Trophoblast cell (in vitro differentiated cells and primary cell): ENCODE results near the gene DPP6.

Experiments
- DNase-seq, 2 donors: peaks; one replicate each; pipeline ENCODE4 v3.0.0-alpha.2; 2016
- H2AFZ ChIP-seq: 2 replicates; pipeline ENCODE4 v1.6.1; 2013; ENCODE audit warnings: low read length, moderate library complexity, mild to moderate bottlenecking; ENCODE audit not compliant: insufficient read depth, poor library complexity
- H2AK5ac ChIP-seq: 2 replicates; pipeline ENCODE4 v1.6.1; 2013; ENCODE audit warnings: mild to moderate bottlenecking, low read length
- H2BK120ac ChIP-seq: 2 replicates; pipeline ENCODE4 v1.6.1; 2013; ENCODE audit warnings: low read length, mild to moderate bottlenecking, moderate library complexity; ENCODE audit not compliant: insufficient read depth, poor library complexity
- H2BK12ac ChIP-seq: 2 replicates; pipeline ENCODE4 v1.6.1; 2013; ENCODE audit warnings: mild to moderate bottlenecking, low read length, moderate library complexity
- H2BK5ac ChIP-seq: 2 replicates; pipeline ENCODE4 v1.6.1; 2013; ENCODE audit warnings: low read length, low read depth, moderate library complexity, mild to moderate bottlenecking; ENCODE audit not compliant: poor library complexity
- H3K14ac ChIP-seq: 2 replicates; pipeline ENCODE4 v1.6.1; 2013; ENCODE audit warnings: mild to moderate bottlenecking, low read length
- H3K18ac ChIP-seq: 2 replicates; pipeline ENCODE4 v1.6.1; 2013; ENCODE audit warnings: mild to moderate bottlenecking, low read length
- H3K23ac ChIP-seq: 2 replicates; pipeline ENCODE4 v1.6.1; 2013; ENCODE audit warnings: low read length
- H3K27ac ChIP-seq: 2 replicates; pipeline ENCODE4 v1.5.1; 2013; ENCODE audit warnings: low read depth, mild to moderate bottlenecking, inconsistent platforms, low read length, moderate library complexity
- H3K27me3 ChIP-seq: 2 replicates; pipeline ENCODE4 v1.6.1; 2013; ENCODE audit warnings: inconsistent platforms, mild to moderate bottlenecking, low read length, moderate library complexity; ENCODE audit not compliant: insufficient read depth
- H3K36me3 ChIP-seq, 2 experiments: 1 replicate in 1 of 2; 2 replicates in 1 of 2; pipeline ENCODE4 v1.6.1; 2013; ENCODE audit warnings: low read length in 2 of 2, mild to moderate bottlenecking in 2 of 2, moderate library complexity in 1 of 2; ENCODE audit not compliant: insufficient read depth in 2 of 2, control insufficient read depth in 1 of 2
- H3K4ac ChIP-seq: 2 replicates; pipeline ENCODE4 v1.6.1; 2013; ENCODE audit warnings: low read depth, mild to moderate bottlenecking, low read length, moderate library complexity
- H3K4me1 ChIP-seq, 2 experiments: 1 replicate in 1 of 2; 2 replicates in 1 of 2; pipeline ENCODE4 v1.6.1; 2013; ENCODE audit warnings: low read length in 2 of 2, mild to moderate bottlenecking in 2 of 2, moderate library complexity in 1 of 2; ENCODE audit not compliant: insufficient read depth in 2 of 2, control insufficient read depth in 1 of 2
- H3K4me2 ChIP-seq: 2 replicates; pipeline ENCODE4 v1.6.1; 2013; ENCODE audit warnings: inconsistent platforms, mild to moderate bottlenecking, low read length, moderate library complexity
- H3K4me3 ChIP-seq: 2 replicates; pipeline ENCODE4 v1.5.1; 2013; ENCODE audit warnings: mild to moderate bottlenecking, low read depth, low read length, inconsistent platforms
- H3K79me1 ChIP-seq: one replicate; pipeline ENCODE4 v1.6.1; 2013; ENCODE audit warnings: low read length
- H3K79me2 ChIP-seq: 2 replicates; pipeline ENCODE4 v1.6.1; 2013; ENCODE audit warnings: low read length, mild to moderate bottlenecking; ENCODE audit not compliant: control insufficient read depth, insufficient read depth, poor library complexity
- H3K9ac ChIP-seq: 2 replicates; pipeline ENCODE4 v1.6.1; 2013; ENCODE audit warnings: mild to moderate bottlenecking, low read length
- H3K9me3 ChIP-seq: 2 replicates; pipeline ENCODE4 v1.6.1; 2013; ENCODE audit warnings: low read depth, mild to moderate bottlenecking, control low read depth, inconsistent platforms, low read length; ENCODE audit not compliant: insufficient read depth
- H4K12ac ChIP-seq: 2 replicates; pipeline ENCODE4 v1.6.1; 2013; ENCODE audit warnings: low read depth, mild to moderate bottlenecking, low read length, moderate library complexity
- H4K8ac ChIP-seq: 2 replicates; pipeline ENCODE4 v1.6.1; 2013; ENCODE audit warnings: low read depth, mild to moderate bottlenecking, low read length, moderate library complexity
- H4K91ac ChIP-seq: one replicate; pipeline ENCODE4 v1.6.1; 2013; ENCODE audit warnings: low read depth, mild to moderate bottlenecking, low read length, moderate library complexity
- WGBS: extraction: QIAGEN DNeasy Blood & Tissue Kit; methylation state at CpG from one replicate; pipeline ENCODE4 v1.1.7; 2013; ENCODE audit warnings: missing lambda C conversion rate; ENCODE audit not compliant: insufficient read length, insufficient coverage; ENCODE audit errors: extremely low coverage; 5-methylcytosine and 5-hydroxymethylcytosine counted together

DPP6 gene

GRCh38 chr7:154859747-154860620, 807.8 kb downstream of the DPP6 start:
- Histone ChIP-seq H3K4me3 (no peak overlapping the region), H3K9me3 (no peaks in the 10 kb centered on the region), H2BK5ac (no peak overlapping the region), H3K27ac (no peak overlapping the region), H2BK120ac (no peak overlapping the region), H3K18ac (no peak overlapping the region), H2AK5ac (no peak overlapping the region), H4K8ac (no peak overlapping the region), H3K14ac (no peak overlapping the region), H3K79me2 (no peaks in the 10 kb centered on the region), H3K4me1 (peaks cover 0 to 8% of the 10 kb centered on the region in 2 experiments), H3K27me3 (no peaks in the 10 kb centered on the region), H3K79me1 (no peaks in the 10 kb centered on the region), H2BK12ac (no peak overlapping the region), H3K9ac (no peak overlapping the region), H2AFZ (no peak overlapping the region), H3K23ac (no peak overlapping the region), H3K4me2 (no peak overlapping the region), H4K12ac (no peak overlapping the region), H4K91ac (no peak overlapping the region), H3K4ac (no peak overlapping the region), H3K36me3 (no peaks in the 10 kb centered on the region)
- no CpG with 5 or more reads among the region's 21 CpGs for WGBS
- no peak for DNase-seq

GRCh38 chr7:154860621-154861375, 808.6 kb downstream of the DPP6 start:
- no peak overlapping the region for H2AFZ ChIP-seq
- no peak overlapping the region for H3K18ac ChIP-seq
- H3K14ac ChIP-seq, result no peak overlapping the region
- no peak overlapping the region for H3K4me3 ChIP-seq
- no peaks in the 10 kb centered on the region for H3K79me2 ChIP-seq
- no peak overlapping the region for H3K4me2 ChIP-seq
- no peak overlapping the region for H2AK5ac ChIP-seq
- peaks cover 0 to 8% of the 10 kb centered on the region in 2 experiments for H3K4me1 ChIP-seq
- no peaks in the 10 kb centered on the region for H3K27me3 ChIP-seq
- H2BK120ac ChIP-seq, result no peak overlapping the region
- H3K79me1 ChIP-seq, result no peaks in the 10 kb centered on the region
- no peaks in the 10 kb centered on the region for H3K9me3 ChIP-seq
- H4K8ac ChIP-seq, result no peak overlapping the region
- no peak overlapping the region for H2BK5ac ChIP-seq
- no peak overlapping the region for H3K9ac ChIP-seq
- H2BK12ac ChIP-seq, result no peak overlapping the region
- no peaks in the 10 kb centered on the region for H3K36me3 ChIP-seq
- no peak overlapping the region for H4K12ac ChIP-seq
- DNase-seq, result no peak
- no peak overlapping the region for H4K91ac ChIP-seq
- no CpG with 5 or more reads among the region's 7 CpGs for WGBS
- no peak overlapping the region for H3K4ac ChIP-seq
- H3K27ac ChIP-seq, result no peak overlapping the region
- no peak overlapping the region for H3K23ac ChIP-seq

DNA sequence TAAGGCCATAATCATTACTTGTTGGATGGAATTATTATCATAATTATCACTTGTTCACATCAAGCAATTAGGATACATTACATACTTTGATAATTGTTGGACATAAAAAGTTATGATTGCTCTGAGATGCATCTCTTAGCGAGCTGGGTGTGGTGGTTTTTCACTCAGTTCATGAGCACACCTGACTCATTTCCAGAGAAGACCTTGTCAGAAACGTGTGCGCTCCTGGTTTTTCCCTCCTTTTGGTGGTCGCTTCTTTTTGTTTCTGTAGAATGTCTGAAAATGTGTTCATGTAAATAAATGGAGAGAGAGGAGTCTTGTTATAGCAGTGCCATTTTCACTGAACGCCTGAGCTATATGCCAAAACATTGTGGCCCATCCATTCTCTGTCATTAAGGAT, 809.4 kb downstream of the DPP6 start:
- H3K4ac ChIP-seq, result no peak overlapping the region
- H3K18ac ChIP-seq, result no peak overlapping the region
- H3K9me3 ChIP-seq, result peaks cover 4% of the 10 kb centered on the region
- H3K36me3 ChIP-seq, result no peaks in the 10 kb centered on the region
- no CpG with 5 or more reads among the region's 5 CpGs for WGBS
- H3K27ac ChIP-seq, result no peak overlapping the region
- H4K91ac ChIP-seq, result no peak overlapping the region
- no peaks in the 10 kb centered on the region for H3K79me1 ChIP-seq
- no peaks in the 10 kb centered on the region for H3K27me3 ChIP-seq
- no peak overlapping the region for H4K12ac ChIP-seq
- no peak overlapping the region for H2BK5ac ChIP-seq
- H3K23ac ChIP-seq, result no peak overlapping the region
- H3K4me2 ChIP-seq, result no peak overlapping the region
- H2AK5ac ChIP-seq, result no peak overlapping the region
- peaks cover 0 to 8% of the 10 kb centered on the region in 2 experiments for H3K4me1 ChIP-seq
- H2AFZ ChIP-seq, result no peak overlapping the region
- no peak overlapping the region for H4K8ac ChIP-seq
- DNase-seq, result no peak
- H3K4me3 ChIP-seq, result no peak overlapping the region
- no peak overlapping the region for H2BK120ac ChIP-seq
- H3K9ac ChIP-seq, result no peak overlapping the region
- H2BK12ac ChIP-seq, result no peak overlapping the region
- H3K14ac ChIP-seq, result no peak overlapping the region
- no peaks in the 10 kb centered on the region for H3K79me2 ChIP-seq

- Histone ChIP-seq H3K27me3 (no peaks in the 10 kb centered on the region), H3K79me1 (no peaks in the 10 kb centered on the region), H4K91ac (no peak overlapping the region), H4K8ac (no peak overlapping the region), H2BK120ac (no peak overlapping the region), H2AK5ac (no peak overlapping the region), H3K4me3 (no peak overlapping the region), H3K18ac (no peak overlapping the region), H4K12ac (no peak overlapping the region), H3K79me2 (no peaks in the 10 kb centered on the region), H3K4me2 (no peak overlapping the region), H2AFZ (no peak overlapping the region), H3K4ac (no peak overlapping the region), H3K4me1 (peaks cover 0 to 8% of the 10 kb centered on the region in 2 experiments), H3K23ac (no peak overlapping the region), H3K9me3 (peaks cover 4% of the 10 kb centered on the region), H2BK12ac (no peak overlapping the region), H3K27ac (no peak overlapping the region), H2BK5ac (no peak overlapping the region), H3K36me3 (no peaks in the 10 kb centered on the region), H3K9ac (no peak overlapping the region), H3K14ac (no peak overlapping the region)
- no CpG with 5 or more reads among the region's 16 CpGs for WGBS
- DNase-seq, result no peak
Measured at GRCh38 chr7:154862153-154862791, 810.1 kb downstream of the DPP6 start.
